Type B pancreatic cell (in vitro differentiated cells): ENCODE results near the gene RETSAT. TPM values are rescaled to one million over a fixed set of nuclear protein-coding genes. Genes with fewer than 3 reads are reported as not detected.
A peak's percentile ranks its signal among the peaks of the same experiment; 100 is the strongest.

ENCODE experiments used
- DNase-seq: peaks from one replicate; pipeline ENCODE4 v3.0.0; 2021; ENCODE audit warnings: mixed read lengths; ENCODE audit not compliant: unreplicated experiment; ENCODE audit errors: extremely low spot score
- H3K27ac Mint-ChIP-seq: 2 replicates; pipeline ENCODE4 v1.8.0; 2021; ENCODE audit warnings: mild to moderate bottlenecking, mixed read lengths
- H3K27me3 Mint-ChIP-seq: 2 replicates; pipeline ENCODE4 v1.8.0; 2021; ENCODE audit warnings: mixed read lengths
- H3K36me3 Mint-ChIP-seq: 2 replicates; pipeline ENCODE4 v1.8.0; 2021; ENCODE audit warnings: mixed read lengths
- H3K4me1 Mint-ChIP-seq: one replicate; pipeline ENCODE4 v1.8.0; 2021; ENCODE audit warnings: mixed read lengths; ENCODE audit not compliant: unreplicated experiment
- H3K4me3 Mint-ChIP-seq: 2 replicates; pipeline ENCODE4 v1.8.0; 2021; ENCODE audit warnings: mild to moderate bottlenecking, mixed read lengths
- H3K9me3 Mint-ChIP-seq: 2 replicates; pipeline ENCODE4 v1.8.0; 2021; ENCODE audit warnings: mixed read lengths
- CTCF ChIP-seq: fragments of 200-600 bp; sonication (generic); conservative IDR thresholded peaks from 2 replicates; pipeline ENCODE4 v1.5.0; 2021; ENCODE audit warnings: antibody characterized with exemption, mild to moderate bottlenecking
- total RNA-seq: library from RNA; stranded (reverse); gene quantifications from 2 replicates; pipeline ENCODE4 v1.2.1, GENCODE V29; 2021; ENCODE audit warnings: low replicate concordance

The RETSAT gene
- total RNA-seq, 1 donor from 2014 or later = 31.3 TPM

DNA sequence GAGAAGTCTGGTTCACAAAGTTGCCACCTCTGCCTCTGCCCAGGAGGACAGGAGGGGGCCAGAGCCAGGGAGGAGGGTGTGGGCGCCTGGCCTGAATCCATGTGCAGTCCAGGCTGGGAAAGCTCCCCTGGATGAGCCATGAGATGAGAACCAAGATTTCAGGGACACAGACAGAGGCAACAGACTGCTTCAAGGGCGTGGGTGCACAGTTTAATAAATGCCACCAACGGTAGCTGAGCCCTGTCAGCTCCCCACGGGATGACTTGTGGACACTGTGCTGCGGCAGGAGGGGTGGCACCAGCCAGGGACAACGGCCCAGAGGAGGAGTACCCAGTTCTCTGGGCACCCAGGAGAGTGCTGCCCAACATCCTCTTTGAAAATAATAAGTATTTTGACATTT, 40.6 kb upstream of the RETSAT start:
- no peak for TF ChIP-seq CTCF

GRCh38 chr2:85394261-85394681, 39.9 kb upstream of the RETSAT start:
- H3K27ac Mint-ChIP-seq = peak overlapping the region; percentile 45
- H3K9me3 Mint-ChIP-seq = no peaks in the 10 kb centered on the region
- peaks cover 16% of the 10 kb centered on the region for H3K4me1 Mint-ChIP-seq
- H3K27me3 Mint-ChIP-seq = no peaks in the 10 kb centered on the region
- TF ChIP-seq CTCF = no peak
- DNase-seq = no peak
- H3K4me3 Mint-ChIP-seq = no peak overlapping the region
- H3K36me3 Mint-ChIP-seq = peaks cover 3% of the 10 kb centered on the region

More for the DNA sequence above, 40.6 kb upstream of the RETSAT start:
- no peaks in the 10 kb centered on the region for H3K27me3 Mint-ChIP-seq
- H3K4me1 Mint-ChIP-seq = peaks cover 16% of the 10 kb centered on the region
- no peak for DNase-seq
- no peak overlapping the region for H3K4me3 Mint-ChIP-seq
- H3K36me3 Mint-ChIP-seq = peaks cover 4% of the 10 kb centered on the region
- H3K9me3 Mint-ChIP-seq = no peaks in the 10 kb centered on the region
- H3K27ac Mint-ChIP-seq = no peak overlapping the region

DNA sequence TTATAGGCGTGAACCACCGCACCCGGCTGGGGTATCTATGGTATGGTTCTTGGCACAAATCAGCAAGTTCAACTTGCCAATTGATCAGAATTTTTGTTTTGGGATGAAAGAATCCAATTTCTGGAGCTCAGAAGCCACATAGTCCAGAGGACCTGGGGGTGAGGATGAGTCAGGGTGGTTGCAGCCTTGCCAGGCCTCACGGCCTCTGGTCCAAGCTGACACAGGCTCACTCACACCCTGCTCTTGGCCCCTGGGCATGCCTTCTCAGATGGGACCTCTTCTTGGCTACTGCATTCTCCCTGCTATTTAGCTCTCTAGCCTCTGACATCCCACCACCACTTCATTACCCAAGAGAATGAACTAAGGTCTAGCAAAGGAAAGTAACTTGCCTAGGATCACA, 39.5 kb upstream of the RETSAT start:
- H3K9me3 Mint-ChIP-seq = no peaks in the 10 kb centered on the region
- H3K4me1 Mint-ChIP-seq = peaks cover 16% of the 10 kb centered on the region
- H3K36me3 Mint-ChIP-seq = peaks cover 3% of the 10 kb centered on the region
- no peaks in the 10 kb centered on the region for H3K27me3 Mint-ChIP-seq
- DNase-seq = no peak
- no peak for TF ChIP-seq CTCF
- no peak overlapping the region for H3K4me3 Mint-ChIP-seq
- H3K27ac Mint-ChIP-seq = peak overlapping the region; percentile 45

- no peak overlapping the region for H3K4me3 Mint-ChIP-seq
- H3K4me1 Mint-ChIP-seq = peaks cover 5% of the 10 kb centered on the region
- no peak for DNase-seq
- peak; percentile 71 for TF ChIP-seq CTCF
- H3K27ac Mint-ChIP-seq = no peak overlapping the region
- H3K9me3 Mint-ChIP-seq = no peaks in the 10 kb centered on the region
- H3K27me3 Mint-ChIP-seq = no peaks in the 10 kb centered on the region
- H3K36me3 Mint-ChIP-seq = peaks cover 7% of the 10 kb centered on the region
These were observed 36.8 kb upstream of the RETSAT start for GRCh38 chr2:85390941-85391669.

- no peak overlapping the region for H3K4me3 Mint-ChIP-seq
- H3K27me3 Mint-ChIP-seq = no peaks in the 10 kb centered on the region
- no peak for TF ChIP-seq CTCF
- H3K36me3 Mint-ChIP-seq = peaks cover 13% of the 10 kb centered on the region
- H3K4me1 Mint-ChIP-seq = peaks cover 3% of the 10 kb centered on the region
- DNase-seq = no peak
- H3K27ac Mint-ChIP-seq = no peak overlapping the region
- H3K9me3 Mint-ChIP-seq = no peaks in the 10 kb centered on the region
These were observed 34.7 kb upstream of the RETSAT start for GRCh38 chr2:85388878-85389538.
